ENCODE measurements around the gene GLRX. TPM values are rescaled to one million over a fixed set of nuclear protein-coding genes. Genes with fewer than 3 reads are reported as not detected.

GLRX gene
- total RNA-seq, 4 donors from 2014 or later = 52.2 to 148 (median 96.5) TPM

DNA sequence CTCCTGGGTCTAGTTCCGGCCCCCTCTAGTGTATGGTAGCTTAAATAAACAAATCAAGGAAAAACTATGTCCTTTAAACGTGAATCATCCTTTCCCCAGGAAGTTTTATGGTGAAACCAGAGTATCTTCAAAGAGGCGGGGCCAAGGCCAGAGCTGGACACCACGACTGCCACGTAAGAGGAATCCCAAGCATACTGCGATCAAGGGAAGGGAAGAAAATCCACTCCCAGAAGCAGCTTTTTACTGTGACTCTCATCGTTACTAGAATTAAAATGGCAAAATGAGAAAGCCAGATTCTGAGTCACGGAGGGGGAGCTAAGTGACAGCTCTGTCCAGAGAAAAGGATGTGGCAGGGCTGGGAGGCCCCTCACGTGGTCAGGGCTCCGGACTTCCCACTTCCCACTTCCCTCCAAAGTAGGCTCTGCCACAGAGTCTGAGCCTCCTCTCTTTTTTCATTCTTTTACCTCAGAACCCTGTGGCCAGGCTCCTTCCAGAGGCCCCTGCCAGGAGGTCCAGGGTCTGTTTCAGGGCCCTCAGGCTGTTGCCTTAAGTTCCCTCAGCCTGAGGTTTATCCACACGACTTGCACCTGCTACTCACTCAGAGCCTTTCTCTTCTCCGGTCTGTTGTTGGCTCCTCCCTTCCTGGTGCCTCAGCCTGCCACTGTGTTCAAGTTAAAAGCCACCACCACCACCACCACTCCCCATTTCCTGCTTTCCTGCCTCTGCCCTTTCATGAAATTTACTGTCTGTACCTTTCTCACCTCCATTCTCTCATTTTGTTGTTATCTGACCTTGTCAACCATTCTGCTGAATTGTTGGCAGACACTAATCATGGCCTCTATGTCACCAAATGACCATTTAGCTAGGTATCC is 1.4 kb upstream of the GLRX start:
- TF ChIP-seq, protein P1, sequence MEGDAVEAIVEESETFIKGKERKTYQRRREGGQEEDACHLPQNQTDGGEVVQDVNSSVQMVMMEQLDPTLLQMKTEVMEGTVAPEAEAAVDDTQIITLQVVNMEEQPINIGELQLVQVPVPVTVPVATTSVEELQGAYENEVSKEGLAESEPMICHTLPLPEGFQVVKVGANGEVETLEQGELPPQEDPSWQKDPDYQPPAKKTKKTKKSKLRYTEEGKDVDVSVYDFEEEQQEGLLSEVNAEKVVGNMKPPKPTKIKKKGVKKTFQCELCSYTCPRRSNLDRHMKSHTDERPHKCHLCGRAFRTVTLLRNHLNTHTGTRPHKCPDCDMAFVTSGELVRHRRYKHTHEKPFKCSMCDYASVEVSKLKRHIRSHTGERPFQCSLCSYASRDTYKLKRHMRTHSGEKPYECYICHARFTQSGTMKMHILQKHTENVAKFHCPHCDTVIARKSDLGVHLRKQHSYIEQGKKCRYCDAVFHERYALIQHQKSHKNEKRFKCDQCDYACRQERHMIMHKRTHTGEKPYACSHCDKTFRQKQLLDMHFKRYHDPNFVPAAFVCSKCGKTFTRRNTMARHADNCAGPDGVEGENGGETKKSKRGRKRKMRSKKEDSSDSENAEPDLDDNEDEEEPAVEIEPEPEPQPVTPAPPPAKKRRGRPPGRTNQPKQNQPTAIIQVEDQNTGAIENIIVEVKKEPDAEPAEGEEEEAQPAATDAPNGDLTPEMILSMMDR (IDR thresholded peaks at IDR 0.05; ENCODE audit: low read depth) = no peak

- TF ChIP-seq, protein P1 (IDR thresholded peaks at IDR 0.05; ENCODE audit: low read depth) = no peak
These were observed 752 bp upstream of the GLRX start for GRCh38 chr5:95823218-95823737.

- TF ChIP-seq, protein P1 (IDR thresholded peaks at IDR 0.05; ENCODE audit: low read depth) = no peak
These were observed 434 bp downstream of the GLRX start for GRCh38 chr5:95822043-95822541.

DNA sequence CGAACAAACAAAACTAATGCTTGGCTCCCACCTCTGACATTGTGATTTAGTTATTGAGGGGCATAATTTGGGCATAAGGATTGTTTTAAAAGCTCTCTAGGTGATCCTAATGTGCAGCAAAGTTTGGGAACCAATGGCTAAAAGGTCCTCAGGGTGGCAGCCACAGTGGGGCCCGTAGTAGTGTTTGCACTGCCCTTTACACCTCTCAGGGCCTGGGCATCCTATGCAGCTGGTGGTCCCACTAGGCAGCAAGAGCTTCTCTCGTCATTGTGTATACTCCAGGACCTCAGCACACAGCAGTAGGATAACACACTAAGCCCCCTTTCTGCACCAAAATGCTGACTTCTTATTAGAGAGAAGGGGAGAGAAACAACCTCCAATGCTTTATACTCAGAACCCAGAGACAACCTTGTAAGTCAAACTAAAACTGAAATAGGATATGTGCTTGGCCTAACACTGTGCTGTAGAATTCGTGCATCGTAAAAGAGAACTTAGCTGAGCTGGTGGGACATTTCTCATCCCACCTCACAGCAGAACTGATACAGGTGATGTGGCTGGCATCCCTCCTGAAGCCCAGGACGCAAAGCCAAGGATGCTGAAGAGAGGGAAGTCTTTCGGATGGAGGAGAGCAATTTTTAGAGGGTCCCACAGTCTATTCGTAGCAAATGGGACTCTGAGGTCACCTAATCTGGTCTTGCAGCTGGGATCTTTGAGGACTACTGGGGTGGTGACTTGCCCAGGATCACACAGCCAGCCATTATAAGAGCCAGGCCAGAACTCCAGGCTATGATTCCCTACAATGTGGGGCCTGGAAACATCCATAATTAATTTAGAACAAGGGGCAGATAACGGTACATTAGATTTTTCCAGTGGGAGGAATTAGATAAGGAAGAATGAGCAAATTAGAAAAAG is 1.2 kb downstream of the GLRX start:
- TF ChIP-seq, protein P1 (IDR thresholded peaks at IDR 0.05; ENCODE audit: low read depth) = no peak

- TF ChIP-seq, protein P1 (IDR thresholded peaks at IDR 0.05; ENCODE audit: low read depth) = no peak
These were observed 4.1 kb downstream of the GLRX start for GRCh38 chr5:95818181-95819147.

GRCh38 chr5:95817430-95817829 is 5.1 kb downstream of the GLRX start:
- TF ChIP-seq, protein P1 (IDR thresholded peaks at IDR 0.05; ENCODE audit: low read depth) = no peak
